GM18873 (cell line): Measurements from ENCODE around the gene FAM184B.
A peak's percentile ranks its signal among the peaks of the same experiment; 100 is the strongest.

Experiments
- ATAC-seq: cut with Tn5 transposase; IDR thresholded peaks from one replicate; pipeline ENCODE4 v1.9.1; 2021; ENCODE audit warnings: mild to moderate bottlenecking, moderate library complexity, moderate number of reproducible peaks; ENCODE audit not compliant: unreplicated experiment, low FRiP score

FAM184B gene

GRCh38 chr4:17647176-17647806 is 134.1 kb downstream of the FAM184B start:
- ATAC-seq, result no peak

GRCh38 chr4:17646693-17647092 is 134.7 kb downstream of the FAM184B start:
- no peak for ATAC-seq

GRCh38 chr4:17642398-17642783 is 139.0 kb downstream of the FAM184B start:
- no peak for ATAC-seq

- ATAC-seq, result no peak
Measured at GRCh38 chr4:17639136-17639535, 142.3 kb downstream of the FAM184B start.

GRCh38 chr4:17636696-17637622 is 144.5 kb downstream of the FAM184B start:
- ATAC-seq, result peak; percentile 81

- ATAC-seq, result no peak
Measured at GRCh38 chr4:17636341-17636695, 145.1 kb downstream of the FAM184B start.

GRCh38 chr4:17635056-17635455 is 146.4 kb downstream of the FAM184B start:
- ATAC-seq, result no peak

- ATAC-seq, result no peak
Measured at GRCh38 chr4:17633600-17633999, 147.8 kb downstream of the FAM184B start.

GRCh38 chr4:17630228-17630627 is 151.2 kb downstream of the FAM184B start:
- ATAC-seq, result no peak

GRCh38 chr4:17624821-17625220 is 156.6 kb downstream of the FAM184B start:
- ATAC-seq, result no peak

GRCh38 chr4:17623451-17624001 is 157.9 kb downstream of the FAM184B start:
- ATAC-seq, result no peak

GRCh38 chr4:17619416-17620105 is 161.9 kb downstream of the FAM184B start:
- ATAC-seq, result no peak

GRCh38 chr4:17618926-17619325 is 162.5 kb downstream of the FAM184B start:
- ATAC-seq, result no peak

- ATAC-seq, result no peak
Measured at GRCh38 chr4:17616283-17616682, 165.1 kb downstream of the FAM184B start.

- peak; percentile 95 for ATAC-seq
Measured at GRCh38 chr4:17614416-17615299, 166.8 kb downstream of the FAM184B start, which contains the start of gene MED28. TSS of gene MED28 (plus strand) at chr4:17614641. CDS start at chr4:17614655, 14 bp downstream.

GRCh38 chr4:17613761-17614415 is 167.5 kb downstream of the FAM184B start:
- peak; percentile 46 for ATAC-seq

- ATAC-seq, result no peak
Measured at GRCh38 chr4:17605236-17605635, 176.2 kb downstream of the FAM184B start.

- ATAC-seq, result no peak
Measured at GRCh38 chr4:17599826-17600225, 181.6 kb downstream of the FAM184B start.

- ATAC-seq, result no peak
Measured at GRCh38 chr4:17597517-17597916, 183.9 kb downstream of the FAM184B start.
